ENCODE results near the gene ABR. TPM values are rescaled to one million over a fixed set of nuclear protein-coding genes. Genes with fewer than 3 reads are reported as not detected.

The ABR gene
- total and polyA plus RNA-seq, 10 donors, result 18.5 to 183 (median 121) TPM

DNA sequence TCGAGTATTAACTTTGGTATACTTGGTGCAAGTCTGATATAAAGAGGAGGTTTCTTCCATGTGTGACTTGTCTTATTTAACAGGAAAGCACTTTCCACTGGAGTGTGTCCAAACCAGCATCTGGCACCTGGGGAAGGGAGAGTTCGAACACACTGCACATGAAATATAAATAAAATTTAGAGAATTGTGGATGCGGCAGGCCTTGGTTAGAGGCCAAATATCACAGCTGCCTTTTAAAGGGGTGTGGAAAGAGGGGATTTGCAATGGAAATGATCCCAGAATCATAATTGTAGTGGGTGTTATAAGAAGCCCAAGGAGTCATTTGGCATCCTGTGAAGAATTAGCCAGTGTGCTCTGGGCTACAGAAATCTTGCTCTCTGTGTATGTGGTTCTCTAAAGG is 195.9 kb downstream of the ABR start:
- Histone ChIP-seq H3K27me3 (replicated peaks in 1 of 7) (peaks cover 0 to 3% (median 0%) of the 10 kb centered on the region in 7 donors), H3K4me1 (peaks cover 7 to 18% (median 15%) of the 10 kb centered on the region in 6 donors), H3K36me3 (no peaks in the 10 kb centered on the region), H3K9me3 (no peaks in the 10 kb centered on the region), H3K4me3 (no peak overlapping the region), H3K27ac (no peak overlapping the region)
- TF ChIP-seq POLR2A (IDR thresholded peaks at IDR 0.05) (no peak), POLR2AphosphoS5 (IDR thresholded peaks at IDR 0.05) (no peak)
- TF ChIP-seq, protein P1, sequence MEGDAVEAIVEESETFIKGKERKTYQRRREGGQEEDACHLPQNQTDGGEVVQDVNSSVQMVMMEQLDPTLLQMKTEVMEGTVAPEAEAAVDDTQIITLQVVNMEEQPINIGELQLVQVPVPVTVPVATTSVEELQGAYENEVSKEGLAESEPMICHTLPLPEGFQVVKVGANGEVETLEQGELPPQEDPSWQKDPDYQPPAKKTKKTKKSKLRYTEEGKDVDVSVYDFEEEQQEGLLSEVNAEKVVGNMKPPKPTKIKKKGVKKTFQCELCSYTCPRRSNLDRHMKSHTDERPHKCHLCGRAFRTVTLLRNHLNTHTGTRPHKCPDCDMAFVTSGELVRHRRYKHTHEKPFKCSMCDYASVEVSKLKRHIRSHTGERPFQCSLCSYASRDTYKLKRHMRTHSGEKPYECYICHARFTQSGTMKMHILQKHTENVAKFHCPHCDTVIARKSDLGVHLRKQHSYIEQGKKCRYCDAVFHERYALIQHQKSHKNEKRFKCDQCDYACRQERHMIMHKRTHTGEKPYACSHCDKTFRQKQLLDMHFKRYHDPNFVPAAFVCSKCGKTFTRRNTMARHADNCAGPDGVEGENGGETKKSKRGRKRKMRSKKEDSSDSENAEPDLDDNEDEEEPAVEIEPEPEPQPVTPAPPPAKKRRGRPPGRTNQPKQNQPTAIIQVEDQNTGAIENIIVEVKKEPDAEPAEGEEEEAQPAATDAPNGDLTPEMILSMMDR (IDR thresholded peaks at IDR 0.05 in 8 of 11, conservative IDR thresholded peaks at IDR 0.05 in 3 of 11), result no peak
- intact Hi-C loops (cut with DNase I; ENCODE audit: low total_unique reads), result loop anchor here (5.0 kb wide), 1 partner anchor 187 kb away; no protein-coding TSS in a partner anchor
- 65 to 80% (median 76%) methylated on average over 3 of the region's 3 CpGs for WGBS, 5 donors
- DNase-seq, result no peak

DNA sequence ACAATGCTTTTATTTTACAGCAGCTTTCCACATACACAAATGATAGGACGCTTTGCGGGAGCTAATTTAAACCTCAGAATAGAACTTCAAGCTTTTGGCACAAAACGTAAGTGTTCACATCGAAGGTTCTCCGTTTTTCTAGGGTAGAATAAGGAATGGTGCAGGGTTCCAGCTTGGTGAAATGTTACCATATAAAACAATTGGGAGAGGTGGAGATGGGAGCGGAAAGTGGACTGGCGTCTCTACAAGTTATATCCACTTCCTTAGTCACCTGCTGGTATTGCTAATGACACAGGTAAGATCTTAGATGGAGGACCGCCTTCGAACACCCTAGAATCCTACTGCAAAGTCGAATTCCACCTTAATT is 198.5 kb downstream of the ABR start:
- Histone ChIP-seq H3K27ac (peak overlapping the region in 3 of 8 donors; percentile 78 to 83 (median 82)), H3K4me3 (peak overlapping the region in 4 of 8 donors; percentile 66 to 89 (median 68)), H3K27me3 (replicated peaks in 1 of 7) (peaks cover 0 to 29% (median 21%) of the 10 kb centered on the region in 7 donors), H3K36me3 (no peaks in the 10 kb centered on the region), H3K4me1 (peaks cover 13 to 35% (median 28%) of the 10 kb centered on the region in 6 donors), H3K9me3 (no peaks in the 10 kb centered on the region)
- intact Hi-C loops (cut with DNase I; ENCODE audit: low total_unique reads), result loop anchor here (5.0 kb wide), 1 partner anchor 184 kb away; no protein-coding TSS in a partner anchor
- WGBS, 5 donors, result 34 to 46% (median 39%) methylated on average over 10 of the region's 10 CpGs
- no peak for DNase-seq
- TF ChIP-seq POLR2A (IDR thresholded peaks at IDR 0.05), result no peak
- TF ChIP-seq, protein P1 (IDR thresholded peaks at IDR 0.05 in 8 of 11, conservative IDR thresholded peaks at IDR 0.05 in 3 of 11), result peak in 2 of 11 experiments; percentile 21 to 24
- no peak for TF ChIP-seq POLR2AphosphoS5 (IDR thresholded peaks at IDR 0.05)

DNA sequence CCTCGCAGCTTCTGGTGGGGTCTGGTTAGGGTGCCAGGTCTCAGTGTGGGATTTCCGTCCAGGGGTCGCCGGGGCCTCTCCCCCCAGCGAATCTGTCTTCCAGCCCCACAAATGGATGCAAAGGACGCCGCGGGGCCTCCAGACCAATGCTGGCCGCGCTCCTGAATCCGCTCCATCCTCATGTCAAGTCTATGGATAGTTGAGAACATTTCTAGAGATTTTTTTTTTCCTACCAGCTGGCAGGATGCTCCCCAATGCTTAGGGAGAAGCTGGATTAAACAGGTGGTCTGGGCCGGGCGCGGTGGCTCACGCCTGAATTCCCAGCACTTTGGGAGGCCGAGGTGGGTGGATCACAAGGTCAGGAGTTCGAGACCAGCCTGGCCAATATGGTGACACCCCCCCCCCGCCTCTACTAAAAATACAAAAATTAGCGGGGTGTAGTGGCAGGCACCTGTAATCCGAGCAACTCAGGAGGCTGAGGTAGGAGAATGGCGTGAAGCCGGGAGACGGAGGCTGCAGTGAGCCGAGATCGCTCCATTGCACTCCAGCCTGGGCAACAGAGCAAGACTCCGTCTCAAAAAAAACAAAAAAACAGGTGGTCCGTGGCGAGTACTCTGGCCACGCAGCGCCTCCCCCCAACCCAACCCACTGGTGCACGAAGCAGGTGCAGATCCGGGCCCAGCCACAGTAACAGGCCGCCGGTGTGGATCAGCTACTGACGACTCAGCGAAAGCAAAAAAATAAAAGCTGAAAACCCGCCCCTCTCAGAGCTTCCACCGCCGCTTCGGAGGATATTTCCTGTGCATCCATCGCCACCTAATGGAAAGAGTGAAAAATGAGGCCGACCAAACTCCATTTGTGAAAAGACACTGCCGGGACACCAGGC is 199.1 kb downstream of the ABR start:
- H3K36me3 ChIP-seq, result no peaks in the 10 kb centered on the region
- peak; percentile 89 for DNase-seq
- TF ChIP-seq POLR2AphosphoS5 (IDR thresholded peaks at IDR 0.05) (peak; percentile 19 to 37 (median 22)), POLR2A (IDR thresholded peaks at IDR 0.05) (no peak)
- TF ChIP-seq, protein P1 (IDR thresholded peaks at IDR 0.05 in 8 of 11, conservative IDR thresholded peaks at IDR 0.05 in 3 of 11), result peak; percentile 21 to 84 (median 72)
- H3K9me3 ChIP-seq, result no peaks in the 10 kb centered on the region
- H3K27ac ChIP-seq, result peak overlapping the region; percentile 46 to 83 (median 80)
- WGBS, 5 donors, result 28 to 35% (median 29%) methylated on average over 41 to 43 of the region's 43 CpGs
- intact Hi-C loops (cut with DNase I; ENCODE audit: low total_unique reads), result loop anchor here (5.0 kb wide), 1 partner anchor 183 kb away; no protein-coding TSS in a partner anchor
- H3K4me1 ChIP-seq, result peaks cover 13 to 35% (median 28%) of the 10 kb centered on the region in 6 donors
- H3K27me3 ChIP-seq (replicated peaks in 1 of 7), result peaks cover 0 to 36% (median 21%) of the 10 kb centered on the region in 7 donors
- H3K4me3 ChIP-seq, result peak overlapping the region; percentile 45 to 89 (median 64)

All from spleen (tissue), 11 donors.